GM19455 (cell line): ENCODE measurements around the gene EXTL2.
"Not testable (repeated sequence)": the region's sequence is repeated elsewhere in the genome, so short reads cannot be mapped to it uniquely, and the experiment has no call there.

Source experiments
- ATAC-seq: cut with Tn5 transposase; IDR thresholded peaks from one replicate; pipeline ENCODE4 v1.9.1; 2021; ENCODE audit not compliant: unreplicated experiment

EXTL2 gene

DNA sequence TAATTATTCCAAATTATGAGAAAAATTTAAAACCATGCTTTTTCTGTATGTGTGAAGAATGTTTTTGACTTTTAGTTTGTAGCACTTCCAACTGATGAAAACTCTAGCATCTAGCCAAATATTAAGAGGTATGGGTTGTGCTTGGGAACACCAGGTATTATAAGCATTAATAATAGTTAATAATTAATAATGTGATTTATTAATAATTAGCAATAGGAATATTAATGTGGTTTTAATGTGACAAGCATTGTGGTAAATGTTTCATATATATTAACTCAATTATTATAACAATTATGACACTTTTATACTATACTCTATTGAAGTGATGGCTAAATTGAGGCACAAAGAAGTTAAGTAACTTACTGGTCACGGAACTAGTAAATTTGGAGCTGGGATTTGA, 9.1 kb upstream of the EXTL2 start:
- no peak for ATAC-seq

DNA sequence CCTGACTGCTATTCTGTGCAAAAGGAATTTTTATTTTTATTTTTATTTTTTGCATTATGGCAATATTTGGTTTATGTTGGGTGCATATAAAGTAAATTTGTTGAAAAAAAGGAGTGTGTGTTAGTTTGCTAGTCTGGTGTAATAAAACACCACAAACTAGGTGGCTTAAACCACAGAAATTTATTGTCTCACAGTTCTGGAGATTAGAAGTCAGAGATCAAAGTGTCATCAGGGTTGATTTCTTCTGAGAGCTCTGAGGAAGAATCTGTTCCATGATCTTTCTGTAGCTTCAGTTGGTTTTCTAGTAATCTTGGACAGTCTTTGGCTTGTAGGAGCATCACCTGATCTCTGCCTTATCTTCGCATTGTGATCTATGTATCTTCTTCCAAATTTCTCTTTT, 7.7 kb upstream of the EXTL2 start:
- ATAC-seq: no peak

DNA sequence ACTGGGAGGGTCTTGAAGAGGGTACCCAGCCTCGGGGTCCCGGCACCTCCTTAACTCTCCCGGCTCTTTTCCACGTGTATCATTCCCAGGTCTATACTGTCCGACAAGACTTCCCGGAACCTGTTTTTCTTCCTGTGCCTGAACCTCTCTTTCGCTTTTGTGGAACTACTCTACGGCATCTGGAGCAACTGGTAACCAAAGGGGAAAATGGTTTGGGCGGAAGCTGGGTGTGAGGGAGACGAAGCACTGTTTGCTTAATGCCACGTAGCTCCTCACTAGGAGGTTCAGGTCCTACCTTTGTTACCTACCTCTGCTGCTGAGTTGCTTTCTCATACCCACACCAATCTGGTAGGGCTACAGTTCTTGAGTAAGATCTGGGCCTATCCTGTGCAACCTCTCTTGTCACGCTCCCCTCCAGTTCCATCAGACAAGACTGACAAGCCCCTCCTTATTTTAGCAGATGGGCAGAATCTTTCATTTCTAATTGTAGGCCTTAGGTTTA, 1.9 kb upstream of the EXTL2 start:
- ATAC-seq: peak; percentile 41

DNA sequence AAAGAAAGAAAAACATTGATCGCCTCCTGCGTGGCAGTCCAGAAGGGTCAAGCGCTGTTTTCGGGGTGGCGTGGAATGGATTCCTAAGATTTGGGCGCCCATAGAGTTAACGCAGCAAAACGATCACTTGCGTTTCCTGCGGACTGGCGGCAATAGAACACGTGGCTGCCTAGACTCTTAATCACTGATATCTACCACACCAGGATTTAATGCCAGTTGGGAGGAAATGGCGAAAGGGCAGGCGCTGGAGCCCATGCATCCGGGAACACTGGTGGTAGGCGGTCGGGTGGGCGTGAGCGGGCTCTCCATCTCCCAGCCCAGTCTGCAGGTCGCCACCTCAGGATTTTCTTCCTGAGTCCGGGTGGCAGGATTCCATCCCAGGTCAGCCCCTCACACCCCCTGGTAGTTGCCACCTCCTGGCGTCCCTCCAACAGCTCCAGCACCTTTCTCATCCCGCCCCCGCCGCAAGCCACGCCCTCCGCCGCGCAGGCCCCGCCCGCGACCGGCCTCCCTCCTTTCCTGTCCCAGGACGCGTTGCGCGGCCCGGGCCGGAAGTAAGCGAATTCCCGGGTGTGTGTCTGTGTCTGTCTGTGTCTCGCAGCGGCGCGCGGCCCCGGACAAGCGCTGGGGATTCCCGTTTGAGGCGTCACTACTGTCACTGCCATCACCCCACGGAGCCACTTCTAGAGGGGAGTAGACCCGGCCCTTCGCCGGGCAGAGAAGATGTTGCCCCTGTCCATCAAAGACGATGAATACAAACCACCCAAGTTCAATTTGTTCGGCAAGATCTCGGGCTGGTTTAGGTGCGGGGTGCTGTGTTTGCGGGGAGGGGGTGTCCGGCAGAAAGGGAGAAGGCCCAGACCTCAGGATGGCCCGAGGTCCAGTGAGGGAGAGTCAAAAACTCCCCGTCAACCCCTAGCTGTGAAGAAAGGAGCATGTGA, 1.2 kb upstream of the EXTL2 start, which contains the start of gene SLC30A7:
TSS of gene SLC30A7 (plus strand) at position 551 of the 941 bp plus-strand sequence. CDS start at position 724, 173 bp downstream.
- peak; percentile 72 for ATAC-seq

DNA sequence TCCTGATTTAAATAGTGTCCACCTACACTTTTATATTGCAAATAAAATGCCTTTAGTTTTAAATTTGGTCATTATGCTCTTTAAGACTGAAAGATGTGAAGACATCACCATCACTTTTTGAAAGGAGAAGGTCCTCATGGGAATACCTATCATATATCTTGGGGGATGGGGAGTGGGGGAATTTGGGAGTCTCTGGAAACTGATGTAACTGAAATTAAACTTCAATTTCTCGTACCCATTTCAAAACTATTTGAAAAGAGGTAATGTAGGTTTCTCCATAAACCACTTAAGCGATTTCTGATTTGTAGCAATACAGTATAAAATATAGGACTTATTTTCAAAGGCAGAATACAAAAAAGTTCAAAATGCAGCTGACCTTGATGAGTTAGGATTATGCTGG, 924 bp downstream of the EXTL2 start:
- ATAC-seq: no peak

DNA sequence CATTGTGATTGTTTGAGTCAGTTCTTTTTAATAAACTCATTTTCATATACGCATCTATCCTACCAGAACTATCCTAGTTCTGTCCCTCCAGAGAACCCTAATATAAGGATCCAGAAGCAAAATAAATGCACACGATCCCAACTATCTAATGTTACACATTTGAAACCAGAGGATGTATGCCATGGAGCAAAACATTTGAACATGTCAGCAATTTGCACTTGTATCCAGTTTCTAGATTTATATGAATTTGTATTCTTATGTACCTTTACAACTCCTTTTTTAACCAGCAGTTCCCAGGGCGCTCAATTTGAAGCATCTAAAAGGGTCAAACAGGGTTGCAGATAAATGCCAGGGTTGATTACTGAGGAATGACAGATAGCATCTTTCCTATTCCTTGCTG, 2.1 kb downstream of the EXTL2 start:
- no peak for ATAC-seq

DNA sequence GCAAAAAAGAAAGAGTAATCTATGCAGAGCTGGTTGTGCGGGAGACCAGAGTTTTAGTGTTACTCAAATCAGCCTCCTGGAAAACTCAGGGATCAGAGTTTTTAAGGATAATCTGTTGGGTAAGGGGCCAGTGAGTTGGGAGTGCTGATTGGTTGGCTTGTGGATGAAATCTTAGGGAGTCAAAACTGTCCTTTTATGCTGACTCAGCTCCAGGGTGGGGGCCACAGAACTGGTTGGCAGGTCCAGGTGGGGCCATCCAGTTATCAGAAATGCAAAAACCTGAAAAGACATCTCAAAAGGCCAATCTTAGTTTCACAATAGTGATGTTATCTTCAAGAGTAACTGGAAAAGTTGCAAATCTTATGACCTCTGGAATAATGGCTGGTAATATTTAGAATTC, 3.3 kb downstream of the EXTL2 start:
- ATAC-seq: no peak

DNA sequence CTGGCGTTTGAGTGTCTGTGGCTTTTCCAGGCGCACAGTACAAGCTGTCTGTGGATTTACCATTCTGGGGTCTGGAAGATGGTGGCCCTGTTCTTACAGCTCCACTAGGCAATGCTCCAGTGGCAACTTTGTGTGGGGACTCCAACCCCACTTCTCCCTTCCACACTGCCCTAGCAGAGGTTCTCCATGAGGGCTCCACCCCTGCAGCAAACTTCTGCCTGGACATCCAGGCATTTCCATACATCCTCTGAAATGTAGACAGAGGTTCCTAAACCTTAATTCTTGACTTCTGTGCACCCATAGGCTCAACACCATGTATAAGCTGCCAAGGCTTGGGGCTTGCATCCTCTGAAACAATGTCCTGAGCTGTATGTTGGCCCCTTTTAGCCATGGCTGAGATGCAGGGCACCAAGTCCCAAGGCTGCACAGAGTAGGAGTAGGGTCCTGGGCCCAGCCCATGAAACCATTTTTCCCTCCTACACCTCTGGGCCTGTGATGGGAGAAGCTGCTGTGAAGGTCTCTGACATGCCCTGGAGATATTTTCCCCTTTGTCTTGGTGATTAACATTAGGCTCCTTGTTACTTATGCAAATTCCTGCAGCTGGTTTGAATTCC, 4.7 kb downstream of the EXTL2 start:
- not testable (repeated sequence) for ATAC-seq

DNA sequence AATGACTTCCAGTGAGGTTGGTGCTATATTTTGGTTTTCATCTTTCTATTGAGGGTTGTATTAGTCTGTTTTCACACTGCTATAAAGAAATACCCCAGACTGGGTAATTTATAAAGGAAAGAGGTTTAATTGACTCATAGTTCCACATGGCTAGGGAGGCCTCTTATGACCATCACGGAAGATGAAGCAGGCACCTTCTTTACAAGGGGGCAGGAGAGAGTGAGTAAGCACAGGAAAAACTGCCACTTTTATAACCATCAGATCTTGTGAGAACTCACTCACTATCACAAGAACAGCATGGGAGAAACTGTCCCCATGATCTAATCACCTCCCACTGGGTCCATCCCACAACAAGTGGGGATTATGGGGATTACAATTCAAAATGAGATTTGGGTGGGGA, 5.6 kb downstream of the EXTL2 start:
- not testable (repeated sequence) for ATAC-seq

DNA sequence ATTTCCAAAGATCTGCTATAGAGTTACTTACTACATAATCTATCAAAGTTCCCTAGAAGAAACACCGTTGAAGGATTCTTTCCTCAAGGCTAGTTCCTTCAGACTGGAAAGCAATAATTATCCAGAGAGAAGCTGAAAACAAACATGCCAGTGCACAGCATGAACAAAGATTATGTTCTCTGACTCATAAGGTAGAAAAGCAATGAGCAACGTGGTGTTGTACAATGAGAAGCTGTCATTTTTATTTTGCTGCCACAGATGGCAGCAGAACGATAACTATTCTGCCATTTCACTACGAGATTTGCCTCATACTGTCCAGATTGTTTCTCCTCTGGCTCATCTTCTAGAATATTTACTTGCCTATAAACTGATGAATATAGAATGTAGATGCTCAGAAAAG, 10.7 kb downstream of the EXTL2 start:
- ATAC-seq: no peak

DNA sequence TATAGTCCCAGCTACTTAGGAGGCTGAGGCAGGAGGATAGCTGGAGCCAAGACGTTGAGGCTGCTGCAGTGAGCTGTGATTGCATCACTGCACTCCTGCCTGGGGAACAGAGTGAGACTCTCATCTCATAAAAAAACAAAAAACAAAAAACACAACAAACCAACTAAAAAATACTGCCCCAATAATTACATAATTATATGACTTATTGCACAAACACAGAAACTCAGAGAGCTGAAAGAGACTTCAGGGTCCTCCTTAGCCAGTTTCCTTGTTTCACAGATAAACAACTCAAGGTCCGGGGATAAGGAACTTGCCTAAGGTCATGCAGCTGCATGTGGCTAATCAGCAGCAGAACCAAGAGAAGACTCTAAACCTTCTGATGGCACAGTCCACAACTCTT, 11.9 kb downstream of the EXTL2 start:
- no peak for ATAC-seq

DNA sequence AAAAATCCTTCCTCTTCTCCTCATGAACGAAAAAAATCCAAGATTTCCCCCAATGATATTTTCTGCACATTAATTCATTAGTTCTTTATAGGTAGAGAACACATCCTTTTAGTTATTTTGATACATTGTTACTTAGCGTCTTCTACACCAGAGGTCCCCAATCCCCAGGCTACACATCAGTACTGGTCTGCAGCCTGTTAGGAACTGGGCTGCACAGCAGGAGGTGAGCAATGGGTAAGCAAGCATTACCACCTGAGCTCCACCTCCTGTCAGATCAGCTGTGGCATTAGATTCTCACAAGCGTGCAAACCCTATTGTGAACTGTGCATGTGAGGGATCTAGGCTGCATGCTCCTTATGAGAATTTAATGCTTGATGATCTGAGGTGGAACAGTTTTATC, 13.0 kb downstream of the EXTL2 start:
- ATAC-seq: no peak

DNA sequence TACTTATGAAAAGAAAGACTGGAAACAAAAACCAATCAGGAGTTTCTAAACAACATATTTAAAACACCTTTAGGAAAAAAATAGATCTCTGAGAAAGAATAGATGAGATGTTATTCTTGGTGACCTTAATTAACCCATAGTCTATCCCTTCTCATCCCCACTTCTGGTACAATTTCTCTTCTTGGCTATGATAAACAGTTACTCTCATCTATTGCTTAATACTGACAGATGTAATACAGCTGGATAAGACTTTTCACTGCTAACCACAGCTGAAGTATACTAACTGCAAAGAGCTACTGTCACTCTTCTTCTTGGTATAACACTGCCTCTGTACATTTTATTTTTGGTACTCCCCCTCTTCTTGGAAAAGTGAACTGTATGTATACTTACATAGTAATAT, 15.2 kb downstream of the EXTL2 start:
- ATAC-seq: no peak

DNA sequence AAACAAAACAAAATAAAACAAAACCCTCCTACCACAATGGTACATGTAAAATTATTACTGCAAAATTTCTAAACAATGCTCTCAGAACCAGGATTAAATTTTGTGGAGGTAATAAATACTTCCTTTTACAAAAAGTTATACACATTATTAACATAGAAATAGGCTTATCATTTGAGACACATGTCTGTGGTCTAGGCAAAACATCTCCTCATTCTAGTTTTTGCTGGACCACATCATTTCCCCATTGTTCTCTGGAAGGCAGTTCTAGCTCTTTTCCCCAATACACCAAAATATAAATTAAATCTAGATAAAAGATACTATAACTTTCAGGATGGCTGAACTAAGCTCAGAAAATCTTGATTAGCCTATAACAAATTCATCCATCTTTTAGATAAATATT, 18.4 kb downstream of the EXTL2 start:
- no peak for ATAC-seq

DNA sequence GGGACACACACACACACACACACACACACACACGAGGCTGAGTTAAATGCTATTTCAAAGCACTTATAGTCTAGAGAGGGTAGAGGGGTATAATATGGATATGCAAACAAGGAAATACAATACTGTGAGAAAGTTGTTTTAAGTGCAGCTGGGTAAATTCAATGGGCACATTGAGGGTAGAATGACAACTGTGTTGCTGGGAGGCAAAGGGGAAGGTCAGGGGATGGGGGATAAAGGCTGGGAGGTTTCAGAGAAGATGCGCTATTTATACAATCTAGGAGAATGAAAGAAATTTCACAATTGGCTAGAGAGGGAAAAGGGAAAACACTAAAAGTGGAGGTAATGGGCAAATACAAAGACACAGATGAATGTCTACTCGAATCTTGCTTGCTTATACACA, 19.4 kb downstream of the EXTL2 start:
- no peak for ATAC-seq

DNA sequence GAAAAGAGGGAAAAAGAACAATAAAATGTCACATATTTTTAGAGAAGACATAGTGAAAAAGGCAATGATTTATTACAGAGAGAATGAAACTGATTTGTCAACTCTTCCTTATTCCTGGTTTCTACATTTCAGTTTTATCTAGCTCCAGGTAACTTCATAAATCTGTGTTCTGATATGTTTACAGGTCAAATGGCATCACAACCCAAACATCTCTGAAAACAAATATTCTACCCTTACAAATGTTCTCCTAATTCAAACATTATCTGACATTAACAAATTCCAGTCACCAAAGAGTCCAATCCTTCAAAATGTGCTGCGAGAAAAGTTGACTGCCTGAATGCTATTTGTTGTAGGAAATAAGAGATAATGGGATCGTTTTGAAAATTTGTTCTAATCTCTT, 20.2 kb downstream of the EXTL2 start:
- ATAC-seq: no peak

DNA sequence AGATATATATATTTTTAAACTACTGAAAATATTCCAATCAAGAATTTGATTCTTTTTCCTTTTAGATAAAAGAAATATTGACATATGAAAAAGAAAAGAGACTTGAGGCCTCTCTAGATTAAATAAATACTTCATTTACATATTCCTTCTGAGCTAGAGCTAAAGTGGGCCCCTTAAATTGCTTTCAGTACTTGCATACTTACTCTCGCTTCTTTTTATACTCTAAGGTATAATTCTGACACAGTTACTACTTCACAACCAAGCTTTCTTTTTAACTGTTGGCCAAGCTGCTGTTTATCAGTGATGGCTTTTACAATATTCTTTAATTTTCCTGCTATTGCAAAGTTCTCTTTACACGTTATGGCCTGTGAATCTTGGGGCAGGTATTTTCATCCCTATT, 24.6 kb downstream of the EXTL2 start:
- ATAC-seq: no peak

DNA sequence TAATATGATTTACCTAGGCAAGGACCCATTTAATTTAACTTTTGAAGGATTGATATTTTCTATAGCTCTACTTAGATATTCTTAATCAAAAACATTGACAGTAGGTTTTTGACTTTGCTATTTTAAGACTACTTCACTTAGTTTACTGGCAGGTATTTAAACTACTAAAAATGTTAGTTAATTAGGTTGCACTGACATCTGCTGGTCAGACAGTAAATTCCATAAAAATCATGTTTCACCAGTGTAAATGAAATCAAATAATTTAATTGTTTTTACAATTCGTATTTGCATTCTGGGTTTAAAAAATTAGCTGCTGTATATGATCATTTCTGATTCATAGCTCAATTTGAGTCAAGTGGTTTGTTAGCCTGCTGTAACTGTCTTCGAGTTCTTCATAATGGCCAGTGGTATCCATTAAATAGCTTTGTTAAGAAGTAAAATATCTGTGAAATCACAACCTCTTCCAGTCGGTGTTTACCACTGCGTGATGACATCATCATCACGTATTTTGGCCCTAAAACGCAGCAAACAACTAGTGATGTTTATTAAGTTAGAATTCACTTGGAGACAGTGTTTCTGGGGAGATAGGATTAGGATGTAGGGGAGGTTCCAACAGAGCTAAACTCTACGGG, 26.2 kb downstream of the EXTL2 start:
- no peak for ATAC-seq

DNA sequence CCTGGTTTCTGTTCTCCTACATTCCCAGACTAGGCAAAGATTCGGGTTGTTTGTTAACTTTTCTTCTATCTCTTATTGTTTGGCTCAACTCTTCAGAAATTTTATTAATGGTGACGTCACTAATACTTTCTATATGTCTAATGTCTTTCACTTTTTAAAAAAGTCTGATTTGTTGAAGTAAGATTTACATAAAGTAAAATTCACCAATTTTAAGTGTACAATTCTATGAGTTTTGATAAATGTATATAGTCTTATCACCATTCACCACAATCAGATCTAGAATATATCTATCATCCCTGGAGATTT, 27.8 kb downstream of the EXTL2 start:
- no peak for ATAC-seq

DNA sequence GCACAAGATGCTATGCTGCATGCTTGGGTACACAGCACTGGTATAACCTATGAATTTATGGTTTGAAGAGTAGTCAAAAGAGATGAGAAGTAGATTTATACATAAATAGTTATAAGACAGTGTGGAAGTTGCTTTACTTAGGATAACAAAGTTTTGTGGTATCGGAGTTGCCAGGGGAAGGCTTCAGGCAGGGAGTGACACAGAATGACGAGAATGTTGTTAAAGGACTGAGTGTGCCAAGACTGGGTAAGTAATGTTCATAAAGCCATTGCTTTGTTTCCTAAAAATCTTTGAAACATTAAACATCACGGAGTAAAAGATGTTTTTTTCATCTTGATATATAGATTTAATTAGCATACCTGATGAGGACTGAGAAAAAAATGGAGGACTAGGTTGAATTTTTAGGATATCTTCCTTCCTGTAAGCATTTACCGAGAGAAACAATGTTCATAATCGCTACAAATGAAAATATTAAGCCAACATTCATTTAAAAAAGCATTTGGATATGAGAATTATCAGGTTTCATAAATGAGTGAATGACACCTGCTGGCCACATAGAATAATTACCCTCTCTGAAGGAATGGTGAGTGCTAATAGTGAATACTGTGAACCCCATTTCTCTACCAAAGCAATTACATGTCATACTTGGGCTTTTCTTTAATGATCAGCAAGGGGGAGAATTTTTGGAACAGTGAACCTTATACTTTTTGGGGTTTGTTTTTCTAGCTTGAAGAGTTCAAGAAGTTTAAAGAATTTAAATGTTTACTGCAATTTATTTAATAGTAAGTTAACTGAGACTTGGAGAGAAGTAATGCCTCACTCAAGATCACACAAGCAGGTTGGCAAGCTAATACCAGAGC, 28.4 kb downstream of the EXTL2 start:
- peak; percentile 65 for ATAC-seq

DNA sequence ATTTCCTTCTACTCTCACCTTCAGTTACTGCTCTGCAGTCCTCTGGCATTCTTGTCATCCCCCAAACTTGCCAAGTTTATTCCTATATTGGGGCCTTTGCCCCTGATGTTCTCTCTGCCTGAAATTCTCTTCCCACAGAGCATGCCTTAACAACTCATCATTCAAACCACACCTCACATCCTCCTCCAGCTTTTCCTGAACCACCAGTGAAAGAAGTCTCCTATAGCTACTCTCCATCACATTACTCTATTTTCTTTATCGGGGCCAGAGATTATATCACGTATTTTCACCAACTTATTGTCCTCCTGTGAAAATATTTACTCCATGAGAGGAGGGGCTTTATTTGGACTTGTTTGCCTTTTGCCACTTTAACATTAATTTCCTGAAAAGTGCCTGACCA, 32.1 kb downstream of the EXTL2 start:
- no peak for ATAC-seq
